Lower lobe of right lung (tissue), 2 donors: Measurements from ENCODE around the gene DPH3. TPM values are rescaled to one million over a fixed set of nuclear protein-coding genes. Genes with fewer than 3 reads are reported as not detected.

ENCODE experiments used
- ATAC-seq, 2 donors: fragments of 200-7000 bp; cut with Tn5 transposase; one replicate each; pipeline ENCODE4 v1.9.1; 2020 to 2022; ENCODE audit warnings: mild to moderate bottlenecking in 2 of 2, moderate library complexity in 2 of 2
- DNase-seq: peaks from one replicate; pipeline ENCODE4 v3.0.0-alpha.2; 2020
- H3K27ac ChIP-seq: fragments of 200-600 bp; one replicate; pipeline ENCODE4 v1.8.0; 2022
- H3K27me3 ChIP-seq: fragments of 200-600 bp; one replicate; pipeline ENCODE4 v1.8.0; 2022; ENCODE audit warnings: low read depth
- H3K36me3 ChIP-seq: fragments of 200-600 bp; one replicate; pipeline ENCODE4 v1.8.0; 2022; ENCODE audit warnings: mild to moderate bottlenecking
- H3K4me1 ChIP-seq: fragments of 200-600 bp; one replicate; pipeline ENCODE4 v1.8.0; 2022
- H3K4me3 ChIP-seq: fragments of 200-600 bp; one replicate; pipeline ENCODE4 v1.8.0; 2022; ENCODE audit warnings: mild to moderate bottlenecking
- H3K9me3 ChIP-seq: fragments of 200-600 bp; one replicate; pipeline ENCODE4 v1.8.0; 2022
- intact Hi-C: fragments of 100-400 bp; cut with DNase I; formaldehyde crosslinking; loops from one replicate; pipeline ENCODE4 v1.11.0; 2022
- total RNA-seq: library from RNA; stranded (reverse); fragmentation: NEBNext Ultra II Directional; extraction: Animal tissue kit (Norgen Biotek cat#: 25700); gene quantifications from one replicate; pipeline ENCODE4 v1.2.1, GENCODE V29; 2021
- TF ChIP-seq, protein P1 (sequence below): fragments of 200-600 bp; IDR thresholded peaks from one replicate; pipeline ENCODE4 v1.8.0; 2022; ENCODE audit warnings: antibody characterized with exemption, mild to moderate bottlenecking
- donor health status: DM: no; HTN: yes; CAD: no; lungs with severe emphysema.

The DPH3 gene
- total RNA-seq, 1 donor from 2014 or later: 29.0 TPM

DNA sequence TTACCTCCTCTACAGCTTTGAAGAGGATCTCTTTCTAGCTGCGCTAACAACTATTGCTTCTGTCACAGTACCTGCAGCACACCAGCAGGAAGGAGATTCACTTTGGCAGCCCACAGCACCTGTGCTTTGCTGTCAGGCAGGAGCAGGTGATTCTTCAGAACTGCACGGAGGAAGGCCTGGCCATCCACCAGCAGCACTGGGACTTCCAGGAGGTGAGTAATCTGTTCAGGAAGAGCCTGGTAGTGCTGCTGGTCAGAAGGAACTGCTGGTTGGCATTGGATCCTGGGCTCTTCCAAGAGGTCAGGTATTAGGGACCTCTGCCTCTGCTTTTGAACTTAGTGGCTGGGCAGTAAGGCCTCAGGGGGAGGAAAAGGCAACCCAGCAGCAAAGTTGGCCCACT lies 42.2 kb downstream of the DPH3 start:
- H3K27ac ChIP-seq: no peak overlapping the region
- no peaks in the 10 kb centered on the region for H3K27me3 ChIP-seq
- no peaks in the 10 kb centered on the region for H3K36me3 ChIP-seq
- TF ChIP-seq, protein P1, sequence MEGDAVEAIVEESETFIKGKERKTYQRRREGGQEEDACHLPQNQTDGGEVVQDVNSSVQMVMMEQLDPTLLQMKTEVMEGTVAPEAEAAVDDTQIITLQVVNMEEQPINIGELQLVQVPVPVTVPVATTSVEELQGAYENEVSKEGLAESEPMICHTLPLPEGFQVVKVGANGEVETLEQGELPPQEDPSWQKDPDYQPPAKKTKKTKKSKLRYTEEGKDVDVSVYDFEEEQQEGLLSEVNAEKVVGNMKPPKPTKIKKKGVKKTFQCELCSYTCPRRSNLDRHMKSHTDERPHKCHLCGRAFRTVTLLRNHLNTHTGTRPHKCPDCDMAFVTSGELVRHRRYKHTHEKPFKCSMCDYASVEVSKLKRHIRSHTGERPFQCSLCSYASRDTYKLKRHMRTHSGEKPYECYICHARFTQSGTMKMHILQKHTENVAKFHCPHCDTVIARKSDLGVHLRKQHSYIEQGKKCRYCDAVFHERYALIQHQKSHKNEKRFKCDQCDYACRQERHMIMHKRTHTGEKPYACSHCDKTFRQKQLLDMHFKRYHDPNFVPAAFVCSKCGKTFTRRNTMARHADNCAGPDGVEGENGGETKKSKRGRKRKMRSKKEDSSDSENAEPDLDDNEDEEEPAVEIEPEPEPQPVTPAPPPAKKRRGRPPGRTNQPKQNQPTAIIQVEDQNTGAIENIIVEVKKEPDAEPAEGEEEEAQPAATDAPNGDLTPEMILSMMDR: no peak
- no peaks in the 10 kb centered on the region for H3K4me1 ChIP-seq
- ATAC-seq: no peak
- intact Hi-C loops: no loop called here
- no peaks in the 10 kb centered on the region for H3K9me3 ChIP-seq
- no peak overlapping the region for H3K4me3 ChIP-seq
- DNase-seq: no peak

DNA sequence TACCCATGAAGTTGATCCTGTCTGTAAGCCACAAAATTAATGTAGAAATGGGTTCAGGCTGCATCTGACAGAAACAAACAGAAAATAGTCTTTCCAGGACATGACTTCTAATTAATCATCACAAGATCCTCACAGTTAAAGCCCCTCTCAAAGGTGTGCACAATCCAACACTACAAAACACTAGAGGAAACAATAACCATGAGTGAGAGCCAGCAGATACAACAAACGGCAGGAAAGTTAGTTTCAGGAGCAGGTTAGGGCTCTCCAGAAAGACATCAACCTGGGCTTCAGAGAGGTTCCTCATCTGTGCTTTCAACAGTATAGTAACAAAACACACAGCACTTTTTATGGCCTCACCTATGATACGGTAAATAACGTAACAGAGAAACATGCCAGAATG lies 42.8 kb downstream of the DPH3 start:
- intact Hi-C loops: no loop called here
- Histone ChIP-seq H3K36me3 (no peaks in the 10 kb centered on the region), H3K27me3 (no peaks in the 10 kb centered on the region), H3K4me3 (no peak overlapping the region), H3K27ac (no peak overlapping the region), H3K9me3 (no peaks in the 10 kb centered on the region), H3K4me1 (no peaks in the 10 kb centered on the region)
- DNase-seq (no peak), ATAC-seq (no peak)
- TF ChIP-seq, protein P1: no peak

DNA sequence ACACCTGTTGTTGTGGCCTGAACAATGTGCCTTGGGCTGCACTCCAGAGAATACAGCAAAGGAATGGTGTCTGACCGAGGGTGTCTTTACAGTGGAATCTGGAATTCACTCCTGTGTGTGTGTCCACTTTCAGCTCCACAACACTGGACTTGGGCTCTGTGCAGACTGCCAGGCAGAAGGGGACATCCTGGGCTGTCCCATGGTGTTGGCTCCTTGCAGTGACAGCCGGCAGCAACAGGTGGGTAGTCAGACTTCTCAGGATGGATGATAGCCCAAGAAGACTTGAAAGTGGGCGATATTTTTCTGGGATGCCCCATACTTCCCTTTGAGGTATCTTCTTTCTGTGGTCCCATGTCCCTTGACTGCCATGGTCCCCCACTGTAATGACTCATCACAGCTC lies 45.0 kb downstream of the DPH3 start:
- DNase-seq: no peak
- Histone ChIP-seq H3K36me3 (no peaks in the 10 kb centered on the region), H3K4me1 (no peaks in the 10 kb centered on the region), H3K27ac (no peak overlapping the region), H3K4me3 (no peak overlapping the region), H3K27me3 (no peaks in the 10 kb centered on the region), H3K9me3 (no peaks in the 10 kb centered on the region)
- TF ChIP-seq, protein P1: no peak
- intact Hi-C loops: no loop called here
- ATAC-seq: no peak

DNA sequence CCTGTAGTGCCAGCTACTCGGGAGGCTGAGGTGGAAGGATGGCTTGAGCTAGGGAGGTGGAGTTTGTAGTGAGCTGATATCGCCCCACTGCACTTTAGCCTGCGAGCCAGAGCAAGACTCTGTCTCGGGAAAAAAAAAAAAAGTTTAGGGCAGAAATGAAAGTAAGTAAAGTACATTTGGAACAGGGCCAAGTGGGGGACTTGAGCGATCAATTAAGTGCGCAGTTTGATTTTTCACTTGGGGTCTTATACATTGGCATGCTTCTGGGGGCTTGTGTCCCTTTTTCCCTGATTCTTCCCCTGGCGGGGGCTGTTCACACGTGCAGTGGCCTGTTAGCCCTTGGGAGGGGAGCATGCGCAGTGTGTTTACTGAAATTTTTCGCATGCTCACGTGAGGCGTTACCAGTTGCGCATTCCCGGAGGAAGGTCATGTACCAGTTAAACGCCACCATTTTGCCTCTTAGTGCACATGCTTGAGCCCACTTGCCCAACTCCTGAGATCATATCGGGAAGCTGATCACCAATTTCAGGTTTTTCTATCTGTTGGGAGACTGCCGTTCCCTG lies 48.3 kb downstream of the DPH3 start:
- no peaks in the 10 kb centered on the region for H3K36me3 ChIP-seq
- H3K27ac ChIP-seq: no peak overlapping the region
- no peaks in the 10 kb centered on the region for H3K27me3 ChIP-seq
- no peaks in the 10 kb centered on the region for H3K9me3 ChIP-seq
- intact Hi-C loops: no loop called here
- H3K4me3 ChIP-seq: no peak overlapping the region
- no peaks in the 10 kb centered on the region for H3K4me1 ChIP-seq
- TF ChIP-seq, protein P1: no peak
- ATAC-seq (no peak), DNase-seq (no peak)

DNA sequence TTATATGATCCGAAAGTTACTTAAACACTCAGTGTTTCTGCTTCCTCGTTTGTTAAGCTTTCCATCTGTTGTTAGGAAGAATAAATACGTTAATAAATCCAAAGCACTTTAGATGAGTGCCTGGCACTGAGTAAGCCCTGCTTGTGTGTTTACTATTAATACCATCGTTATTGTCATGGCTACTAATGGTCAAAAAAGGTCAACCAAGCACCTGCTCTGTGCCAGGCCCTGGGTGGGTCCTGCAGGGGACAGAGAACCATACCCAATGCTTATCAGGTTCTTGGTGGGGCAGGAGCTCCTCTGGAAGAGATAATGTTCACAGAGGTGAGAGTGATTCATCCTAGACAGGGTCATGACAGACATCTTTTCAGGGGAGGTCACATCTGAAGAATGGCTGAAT lies 50.4 kb downstream of the DPH3 start:
- no peaks in the 10 kb centered on the region for H3K4me1 ChIP-seq
- DNase-seq (no peak), ATAC-seq (no peak)
- H3K4me3 ChIP-seq: no peak overlapping the region
- H3K36me3 ChIP-seq: no peaks in the 10 kb centered on the region
- TF ChIP-seq, protein P1: no peak
- H3K27me3 ChIP-seq: no peaks in the 10 kb centered on the region
- intact Hi-C loops: no loop called here
- no peaks in the 10 kb centered on the region for H3K9me3 ChIP-seq
- no peak overlapping the region for H3K27ac ChIP-seq
